ENCODE results near the gene TBPL1.

TBPL1 gene

DNA sequence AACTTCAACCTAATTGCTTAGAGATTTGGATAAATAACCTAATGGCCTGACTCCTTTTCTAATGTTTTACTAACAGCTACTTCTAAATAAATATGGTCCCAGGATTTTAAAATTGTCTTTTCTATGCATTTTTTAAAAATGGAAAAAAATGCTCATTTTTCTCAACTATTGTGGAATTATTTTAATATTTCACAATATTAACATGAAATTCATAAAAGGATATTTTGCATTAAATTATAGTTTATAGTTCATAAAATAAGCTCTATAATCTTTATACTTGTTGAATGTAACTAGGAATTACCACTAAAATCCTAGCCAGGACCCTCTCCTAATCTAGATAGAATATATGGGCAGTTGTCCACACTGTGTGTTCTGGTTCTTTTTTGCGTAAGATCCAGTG is 37.3 kb downstream of the TBPL1 start:
- DNase-seq (ENCODE audit: extremely low read depth, low read depth) = no peak
- TF ChIP-seq CTCF (IDR thresholded peaks at IDR 0.05; ENCODE audit: low read depth, low read length) = no peak

GRCh38 chr6:133991096-133991593 is 38.1 kb downstream of the TBPL1 start:
- no peak for TF ChIP-seq CTCF (IDR thresholded peaks at IDR 0.05; ENCODE audit: low read depth, low read length)
- DNase-seq (ENCODE audit: extremely low read depth, low read depth) = peak; percentile 79

DNA sequence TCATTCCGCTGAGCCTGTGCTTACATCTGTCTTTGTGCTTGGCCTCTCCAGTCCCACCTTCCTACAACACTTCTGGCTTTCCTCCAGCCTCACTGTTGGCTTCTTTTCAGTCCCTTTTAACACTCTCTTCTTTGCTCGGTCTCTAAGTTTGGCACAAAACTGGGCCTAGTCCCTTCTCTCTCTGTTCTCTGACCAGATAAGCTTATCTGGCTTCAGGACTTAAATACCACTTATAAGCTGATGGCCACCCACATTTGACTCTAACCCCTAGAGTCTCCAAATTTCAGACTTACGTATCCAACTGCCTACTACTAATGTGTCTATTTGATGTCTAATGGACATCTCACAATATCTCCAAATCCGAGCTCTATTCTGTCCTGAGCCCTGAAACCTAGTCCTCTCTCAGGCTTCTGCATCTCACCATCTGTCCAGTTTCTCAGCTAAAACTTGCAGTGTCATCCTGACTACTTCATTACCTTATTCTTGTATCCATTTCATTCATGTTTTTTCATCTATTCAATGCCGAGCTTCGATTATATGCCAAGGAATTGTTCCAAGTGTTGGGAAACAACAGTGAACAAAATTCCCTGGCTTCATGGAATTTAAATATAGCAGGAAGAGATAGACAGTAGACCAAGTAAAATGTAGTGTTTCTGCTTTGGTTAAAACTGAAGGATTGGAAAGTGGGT is 40.1 kb downstream of the TBPL1 start:
- no peak for TF ChIP-seq CTCF (IDR thresholded peaks at IDR 0.05; ENCODE audit: low read depth, low read length)

DNA sequence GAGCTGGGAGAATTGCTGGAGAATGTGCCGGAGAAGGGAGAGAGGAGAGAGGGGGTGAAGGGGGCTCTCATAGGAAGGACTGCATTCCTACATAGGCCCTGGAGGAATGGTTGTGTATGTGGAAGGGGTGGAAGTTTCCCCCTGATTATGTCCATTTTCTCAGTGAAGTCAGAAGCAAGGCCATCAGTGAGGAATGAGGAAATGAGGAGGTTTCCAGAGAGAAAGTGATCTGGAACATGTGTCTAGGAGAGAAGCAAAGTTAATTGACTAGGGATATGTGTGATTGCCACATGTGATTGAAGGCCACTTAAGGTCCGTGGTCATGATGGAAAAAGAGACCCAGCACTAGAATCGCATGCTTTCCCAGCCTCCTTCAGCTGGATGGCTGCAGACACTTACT is 42.3 kb downstream of the TBPL1 start:
- no peak for DNase-seq (ENCODE audit: extremely low read depth, low read depth)
- no peak for TF ChIP-seq CTCF (IDR thresholded peaks at IDR 0.05; ENCODE audit: low read depth, low read length)

More for the DNA sequence above, 40.1 kb downstream of the TBPL1 start:
- no peak for DNase-seq (ENCODE audit: extremely low read depth, low read depth)

GRCh38 chr6:133995758-133996157 is 42.7 kb downstream of the TBPL1 start:
- DNase-seq (ENCODE audit: extremely low read depth, low read depth) = no peak
- TF ChIP-seq CTCF (IDR thresholded peaks at IDR 0.05; ENCODE audit: low read depth, low read length) = no peak

- no peak for TF ChIP-seq CTCF (IDR thresholded peaks at IDR 0.05; ENCODE audit: low read depth, low read length)
- no peak for DNase-seq (ENCODE audit: extremely low read depth, low read depth)
These were observed 44.2 kb downstream of the TBPL1 start for GRCh38 chr6:133997267-133997666.

DNA sequence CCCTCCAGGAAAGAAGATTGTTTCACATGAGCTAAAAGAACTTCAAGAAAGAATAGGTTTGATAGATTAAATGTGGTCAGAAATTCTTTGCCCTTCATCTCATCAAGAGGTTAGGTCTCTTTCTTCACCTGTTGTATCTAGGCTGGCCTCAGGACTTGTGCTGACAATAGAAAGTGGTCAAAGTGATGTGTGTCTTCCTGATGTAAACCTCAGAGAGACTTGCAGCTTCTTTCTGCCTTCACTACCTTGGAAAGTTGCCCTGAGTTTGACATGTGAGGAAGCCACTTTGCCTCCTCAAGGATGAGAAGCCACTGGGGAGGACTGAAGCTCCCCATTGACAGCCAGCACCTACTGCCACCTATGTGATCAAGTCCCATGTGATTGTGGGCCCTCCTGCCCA is 46.3 kb downstream of the TBPL1 start:
- no peak for TF ChIP-seq CTCF (IDR thresholded peaks at IDR 0.05; ENCODE audit: low read depth, low read length)
- no peak for DNase-seq (ENCODE audit: extremely low read depth, low read depth)

All from AG09319 (cell line).